Activated CD4-positive, alpha-beta T cell treated with anti-CD3 and anti-CD28 coated beads for 4 hours (primary cell): ENCODE measurements around the gene LRMDA.

Experiments
- DNase-seq, 2 donors: peaks; one replicate each; pipeline ENCODE4 v3.0.0-alpha.2; 2020

The LRMDA gene

DNA sequence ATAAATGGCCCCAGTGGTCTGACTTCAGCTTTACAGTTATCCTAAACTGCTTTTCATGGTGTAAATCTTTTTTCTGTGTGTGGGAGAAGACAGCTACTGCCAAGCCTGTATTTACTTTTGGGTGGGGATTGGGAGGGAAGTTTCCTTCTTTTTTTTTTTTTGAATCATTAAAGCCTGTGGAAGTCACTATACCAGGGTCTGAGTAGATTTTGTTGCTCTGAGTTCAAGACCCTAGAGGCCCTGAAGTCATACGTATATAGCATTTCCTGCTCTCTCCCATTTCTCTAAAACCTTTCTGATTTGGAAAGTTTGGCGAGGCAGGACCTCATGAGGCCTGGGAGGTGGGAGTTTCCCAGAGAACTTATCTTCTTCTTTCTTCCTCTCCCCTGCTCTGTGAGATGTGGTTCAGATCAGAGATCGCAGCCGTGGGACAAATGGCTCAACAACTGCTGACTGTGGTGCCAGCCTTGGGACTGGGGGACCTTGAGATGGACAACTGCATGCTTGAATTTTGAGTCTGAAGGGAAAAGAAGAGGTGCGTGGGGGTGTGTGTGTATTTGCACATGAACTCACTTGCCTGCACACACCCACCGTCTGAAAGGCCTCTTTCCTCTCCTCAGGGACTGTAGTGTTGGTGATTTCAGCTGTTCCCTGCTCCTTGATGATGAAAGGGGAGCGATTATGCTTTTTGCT, 18.1 kb downstream of the LRMDA start:
- DNase-seq, result no peak

DNA sequence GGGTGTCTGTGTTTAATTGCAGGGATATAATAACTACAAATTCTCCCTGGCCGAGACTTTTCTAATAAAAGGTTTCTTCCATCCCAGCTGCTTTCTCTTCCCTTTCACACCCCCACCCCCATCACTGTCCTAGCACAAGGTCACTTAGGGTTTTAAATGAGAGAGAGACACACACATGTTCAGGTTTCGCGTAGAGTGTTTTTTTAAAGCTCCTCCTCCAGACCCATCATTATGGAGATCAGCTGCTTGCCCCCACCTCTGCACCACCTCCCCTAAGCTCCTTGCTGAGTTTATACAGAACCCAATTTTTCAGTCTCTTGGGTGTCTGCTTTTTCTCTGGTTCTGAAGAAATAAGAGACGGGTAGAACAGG, 18.6 kb downstream of the LRMDA start:
- DNase-seq, result no peak

- no peak for DNase-seq
Measured at GRCh38 chr10:75450644-75451640, 19.5 kb downstream of the LRMDA start.

- no peak for DNase-seq
Measured at GRCh38 chr10:75451831-75452230, 20.4 kb downstream of the LRMDA start.

- DNase-seq, result no peak
Measured at GRCh38 chr10:75452997-75453396, 21.6 kb downstream of the LRMDA start.

- no peak for DNase-seq
Measured at GRCh38 chr10:75456122-75456521, 24.7 kb downstream of the LRMDA start.

GRCh38 chr10:75460059-75460458, 28.6 kb downstream of the LRMDA start:
- DNase-seq, result no peak

GRCh38 chr10:75461672-75462649, 30.5 kb downstream of the LRMDA start:
- no peak for DNase-seq

GRCh38 chr10:75462865-75463264, 31.4 kb downstream of the LRMDA start:
- DNase-seq, result no peak

DNA sequence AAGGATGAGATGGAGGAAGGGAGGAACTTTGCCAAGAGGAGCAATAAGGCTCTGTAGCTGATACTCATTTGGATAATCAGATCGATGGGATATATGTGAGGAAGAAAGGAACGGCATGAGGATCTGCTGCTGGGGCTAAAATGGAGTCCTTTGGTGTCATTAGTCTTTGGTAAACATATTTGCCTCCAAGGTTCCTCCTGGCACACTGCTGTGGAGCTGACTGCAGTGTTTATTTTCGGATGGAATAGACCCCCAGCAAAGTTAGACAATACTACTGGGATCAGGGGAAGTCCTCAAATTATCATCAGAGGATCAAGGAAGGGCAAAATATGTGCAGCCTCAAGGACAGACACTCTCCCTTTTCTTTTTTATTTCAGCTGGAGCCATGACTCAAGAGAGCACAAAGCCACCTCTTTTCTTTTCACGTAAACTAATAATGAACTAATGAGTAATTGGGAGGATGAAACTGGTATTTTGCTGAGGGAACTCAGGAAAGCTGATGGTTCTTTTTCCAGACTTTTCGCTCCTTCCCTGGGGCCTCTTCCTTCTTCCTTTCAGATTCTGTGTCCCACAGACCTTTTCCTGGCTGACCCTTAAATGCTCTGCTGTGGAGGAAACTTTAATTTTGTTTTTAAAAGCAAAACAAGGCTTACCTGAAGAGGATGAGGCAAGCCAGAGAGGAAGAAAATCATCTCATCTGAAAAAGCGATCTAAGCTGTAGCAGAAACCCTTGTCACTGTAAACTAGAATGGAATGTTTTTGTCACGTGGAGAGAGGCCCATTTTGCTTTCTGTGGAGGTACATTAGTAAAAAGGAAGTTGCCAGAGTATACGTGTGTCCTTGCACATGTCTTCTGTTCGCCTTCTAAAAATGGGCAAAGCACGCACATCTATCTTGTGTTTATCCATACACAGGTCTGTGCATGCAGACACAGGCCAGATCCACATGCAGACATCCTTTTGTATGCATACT, 33.3 kb downstream of the LRMDA start:
- DNase-seq, result no peak

GRCh38 chr10:75465450-75465827, 34.0 kb downstream of the LRMDA start:
- no peak for DNase-seq

- DNase-seq, result no peak
Measured at GRCh38 chr10:75466001-75466400, 34.6 kb downstream of the LRMDA start.

GRCh38 chr10:75466886-75467285, 35.5 kb downstream of the LRMDA start:
- no peak for DNase-seq

GRCh38 chr10:75468612-75469005, 37.2 kb downstream of the LRMDA start:
- DNase-seq, result no peak

DNA sequence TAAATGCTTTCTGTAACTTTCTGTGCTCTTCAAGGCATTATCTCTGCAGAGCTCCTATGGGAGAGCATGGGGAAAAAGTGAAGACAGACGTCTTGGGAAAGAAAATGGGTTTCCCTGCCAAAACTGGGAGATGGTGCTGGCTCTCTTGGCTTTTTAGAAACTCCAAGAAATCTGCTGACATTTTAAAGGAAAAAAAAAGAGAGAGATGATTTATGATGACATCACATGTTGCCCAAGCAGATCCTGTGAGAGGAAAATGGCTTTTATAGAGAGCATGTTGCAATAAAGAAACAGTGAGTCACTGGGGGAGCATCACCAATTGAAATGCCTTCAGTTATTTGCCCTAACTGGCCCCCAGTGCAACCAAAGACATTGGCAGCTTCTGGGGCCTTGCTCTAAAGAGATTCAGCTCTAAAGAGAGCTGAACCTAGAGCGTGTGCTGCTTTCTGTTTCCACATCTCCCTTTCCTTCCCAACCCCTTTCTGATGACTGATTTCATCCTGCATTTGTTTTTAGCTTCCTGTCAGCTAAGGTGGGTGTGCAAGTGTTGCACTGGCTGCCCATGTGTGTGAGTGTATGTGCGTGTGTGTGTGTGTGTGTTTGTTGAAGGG, 37.7 kb downstream of the LRMDA start:
- DNase-seq, result no peak

DNA sequence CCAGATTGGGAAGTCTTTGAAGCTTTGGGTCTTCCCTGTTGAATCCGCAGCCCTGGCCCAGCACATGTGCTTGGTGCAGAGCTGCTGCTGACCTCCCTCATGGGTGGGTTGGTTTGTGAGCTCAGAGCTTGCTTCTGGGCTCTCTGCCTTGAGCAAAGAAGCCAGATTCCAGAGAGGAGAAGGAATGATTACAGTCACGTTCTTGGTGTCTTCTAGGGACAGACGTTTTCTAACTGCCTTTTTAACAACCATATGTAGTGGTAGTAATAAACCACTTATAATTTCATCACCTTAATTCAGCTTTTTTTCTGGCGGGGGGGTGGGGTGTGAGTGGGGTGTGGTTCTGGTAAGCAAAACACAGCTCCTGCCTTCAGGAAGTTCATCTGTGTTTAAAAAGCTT, 39.5 kb downstream of the LRMDA start:
- DNase-seq, result no peak

- no peak for DNase-seq
Measured at GRCh38 chr10:75472685-75473084, 41.3 kb downstream of the LRMDA start.

DNA sequence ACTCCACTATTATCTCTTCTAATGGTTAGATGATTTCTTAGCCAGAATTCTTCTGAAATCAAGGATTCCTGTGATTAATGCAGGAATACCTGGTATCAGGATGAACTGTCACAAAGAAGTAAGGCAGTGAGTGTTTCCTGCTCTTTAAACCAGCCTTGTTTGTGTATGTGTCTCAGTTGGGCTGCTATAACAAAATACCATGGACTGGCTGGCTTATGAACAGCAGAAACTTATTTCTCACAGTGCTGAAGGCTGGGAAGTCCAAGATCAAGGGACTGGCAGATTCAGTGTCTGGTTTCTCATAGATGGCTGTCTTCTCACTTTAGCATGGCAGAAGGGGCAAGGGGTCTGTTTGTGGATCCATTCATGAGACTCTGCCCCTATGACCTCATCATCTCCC, 42.7 kb downstream of the LRMDA start:
- DNase-seq, result no peak

GRCh38 chr10:75475460-75476182, 44.2 kb downstream of the LRMDA start:
- DNase-seq, result no peak

DNA sequence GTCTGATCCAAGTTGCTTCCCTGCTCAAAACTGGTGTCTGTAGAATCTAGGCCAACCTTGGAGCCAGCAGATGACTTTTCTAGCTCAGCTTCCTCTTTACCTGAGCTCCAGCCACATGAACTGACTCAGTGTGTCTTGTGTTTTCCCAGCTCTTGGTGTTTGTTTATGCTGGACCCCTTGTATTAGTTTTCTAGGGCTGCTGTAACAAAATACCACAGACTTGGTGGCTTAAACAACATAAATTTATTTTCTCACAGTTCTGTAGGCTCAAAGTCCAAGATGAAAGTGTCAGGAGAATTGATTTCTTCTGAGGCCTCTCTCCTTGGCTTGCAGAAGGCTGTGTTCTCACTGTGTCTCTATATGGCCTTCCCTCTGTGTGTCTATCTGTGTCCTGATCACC, 45.1 kb downstream of the LRMDA start:
- DNase-seq, result no peak

GRCh38 chr10:75476985-75477384, 45.6 kb downstream of the LRMDA start:
- no peak for DNase-seq
